ENCODE data around the gene FAAP20. TPM values are rescaled to one million over a fixed set of nuclear protein-coding genes. Genes with fewer than 3 reads are reported as not detected.

Gene FAAP20
- total and polyA plus RNA-seq, 9 of the 15 experiments (the other 6 are each of a cell fraction or from before 2014, with no cell fraction given) = 0.58 to 143 (median 9.9) TPM

DNA sequence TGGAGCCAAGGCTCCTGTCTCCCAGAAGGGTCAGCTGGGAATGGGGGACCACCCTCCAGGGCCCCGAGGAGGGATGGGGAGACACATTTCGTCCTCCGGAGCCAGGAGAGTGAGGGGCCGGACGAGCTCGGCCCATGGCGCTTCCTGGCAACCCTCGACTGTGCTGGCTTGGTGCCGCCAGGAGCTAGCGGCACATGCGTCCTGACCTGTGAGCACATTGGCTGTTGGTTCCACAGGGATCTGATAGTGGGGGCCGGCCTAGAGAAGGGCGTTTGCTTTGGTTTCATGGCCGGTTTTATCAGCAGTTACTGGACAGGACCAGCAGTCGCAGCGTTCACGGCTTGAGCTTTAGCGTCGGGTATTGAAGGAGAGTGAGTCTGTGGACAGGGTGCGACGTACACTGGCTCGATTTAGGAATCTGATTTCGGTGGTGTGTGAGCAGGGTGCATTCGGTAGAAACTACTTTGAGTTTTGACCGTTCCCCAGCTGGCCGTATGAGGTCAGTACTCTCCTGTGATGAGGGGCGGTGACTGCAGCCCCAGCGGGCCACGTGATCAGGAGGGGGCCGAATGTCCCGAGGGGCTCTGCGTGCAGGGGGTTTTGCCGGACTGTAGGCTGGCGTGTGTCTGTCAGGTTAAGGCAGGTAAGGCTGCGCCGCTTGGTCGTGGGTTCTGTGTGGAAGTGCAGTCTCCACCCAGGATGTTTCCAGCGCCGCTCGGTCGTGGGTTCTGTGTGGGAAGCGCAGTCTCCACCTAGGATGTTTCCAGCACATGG is 18.7 kb downstream of the FAAP20 start (continued):
- TF ChIP-seq, protein P1, sequence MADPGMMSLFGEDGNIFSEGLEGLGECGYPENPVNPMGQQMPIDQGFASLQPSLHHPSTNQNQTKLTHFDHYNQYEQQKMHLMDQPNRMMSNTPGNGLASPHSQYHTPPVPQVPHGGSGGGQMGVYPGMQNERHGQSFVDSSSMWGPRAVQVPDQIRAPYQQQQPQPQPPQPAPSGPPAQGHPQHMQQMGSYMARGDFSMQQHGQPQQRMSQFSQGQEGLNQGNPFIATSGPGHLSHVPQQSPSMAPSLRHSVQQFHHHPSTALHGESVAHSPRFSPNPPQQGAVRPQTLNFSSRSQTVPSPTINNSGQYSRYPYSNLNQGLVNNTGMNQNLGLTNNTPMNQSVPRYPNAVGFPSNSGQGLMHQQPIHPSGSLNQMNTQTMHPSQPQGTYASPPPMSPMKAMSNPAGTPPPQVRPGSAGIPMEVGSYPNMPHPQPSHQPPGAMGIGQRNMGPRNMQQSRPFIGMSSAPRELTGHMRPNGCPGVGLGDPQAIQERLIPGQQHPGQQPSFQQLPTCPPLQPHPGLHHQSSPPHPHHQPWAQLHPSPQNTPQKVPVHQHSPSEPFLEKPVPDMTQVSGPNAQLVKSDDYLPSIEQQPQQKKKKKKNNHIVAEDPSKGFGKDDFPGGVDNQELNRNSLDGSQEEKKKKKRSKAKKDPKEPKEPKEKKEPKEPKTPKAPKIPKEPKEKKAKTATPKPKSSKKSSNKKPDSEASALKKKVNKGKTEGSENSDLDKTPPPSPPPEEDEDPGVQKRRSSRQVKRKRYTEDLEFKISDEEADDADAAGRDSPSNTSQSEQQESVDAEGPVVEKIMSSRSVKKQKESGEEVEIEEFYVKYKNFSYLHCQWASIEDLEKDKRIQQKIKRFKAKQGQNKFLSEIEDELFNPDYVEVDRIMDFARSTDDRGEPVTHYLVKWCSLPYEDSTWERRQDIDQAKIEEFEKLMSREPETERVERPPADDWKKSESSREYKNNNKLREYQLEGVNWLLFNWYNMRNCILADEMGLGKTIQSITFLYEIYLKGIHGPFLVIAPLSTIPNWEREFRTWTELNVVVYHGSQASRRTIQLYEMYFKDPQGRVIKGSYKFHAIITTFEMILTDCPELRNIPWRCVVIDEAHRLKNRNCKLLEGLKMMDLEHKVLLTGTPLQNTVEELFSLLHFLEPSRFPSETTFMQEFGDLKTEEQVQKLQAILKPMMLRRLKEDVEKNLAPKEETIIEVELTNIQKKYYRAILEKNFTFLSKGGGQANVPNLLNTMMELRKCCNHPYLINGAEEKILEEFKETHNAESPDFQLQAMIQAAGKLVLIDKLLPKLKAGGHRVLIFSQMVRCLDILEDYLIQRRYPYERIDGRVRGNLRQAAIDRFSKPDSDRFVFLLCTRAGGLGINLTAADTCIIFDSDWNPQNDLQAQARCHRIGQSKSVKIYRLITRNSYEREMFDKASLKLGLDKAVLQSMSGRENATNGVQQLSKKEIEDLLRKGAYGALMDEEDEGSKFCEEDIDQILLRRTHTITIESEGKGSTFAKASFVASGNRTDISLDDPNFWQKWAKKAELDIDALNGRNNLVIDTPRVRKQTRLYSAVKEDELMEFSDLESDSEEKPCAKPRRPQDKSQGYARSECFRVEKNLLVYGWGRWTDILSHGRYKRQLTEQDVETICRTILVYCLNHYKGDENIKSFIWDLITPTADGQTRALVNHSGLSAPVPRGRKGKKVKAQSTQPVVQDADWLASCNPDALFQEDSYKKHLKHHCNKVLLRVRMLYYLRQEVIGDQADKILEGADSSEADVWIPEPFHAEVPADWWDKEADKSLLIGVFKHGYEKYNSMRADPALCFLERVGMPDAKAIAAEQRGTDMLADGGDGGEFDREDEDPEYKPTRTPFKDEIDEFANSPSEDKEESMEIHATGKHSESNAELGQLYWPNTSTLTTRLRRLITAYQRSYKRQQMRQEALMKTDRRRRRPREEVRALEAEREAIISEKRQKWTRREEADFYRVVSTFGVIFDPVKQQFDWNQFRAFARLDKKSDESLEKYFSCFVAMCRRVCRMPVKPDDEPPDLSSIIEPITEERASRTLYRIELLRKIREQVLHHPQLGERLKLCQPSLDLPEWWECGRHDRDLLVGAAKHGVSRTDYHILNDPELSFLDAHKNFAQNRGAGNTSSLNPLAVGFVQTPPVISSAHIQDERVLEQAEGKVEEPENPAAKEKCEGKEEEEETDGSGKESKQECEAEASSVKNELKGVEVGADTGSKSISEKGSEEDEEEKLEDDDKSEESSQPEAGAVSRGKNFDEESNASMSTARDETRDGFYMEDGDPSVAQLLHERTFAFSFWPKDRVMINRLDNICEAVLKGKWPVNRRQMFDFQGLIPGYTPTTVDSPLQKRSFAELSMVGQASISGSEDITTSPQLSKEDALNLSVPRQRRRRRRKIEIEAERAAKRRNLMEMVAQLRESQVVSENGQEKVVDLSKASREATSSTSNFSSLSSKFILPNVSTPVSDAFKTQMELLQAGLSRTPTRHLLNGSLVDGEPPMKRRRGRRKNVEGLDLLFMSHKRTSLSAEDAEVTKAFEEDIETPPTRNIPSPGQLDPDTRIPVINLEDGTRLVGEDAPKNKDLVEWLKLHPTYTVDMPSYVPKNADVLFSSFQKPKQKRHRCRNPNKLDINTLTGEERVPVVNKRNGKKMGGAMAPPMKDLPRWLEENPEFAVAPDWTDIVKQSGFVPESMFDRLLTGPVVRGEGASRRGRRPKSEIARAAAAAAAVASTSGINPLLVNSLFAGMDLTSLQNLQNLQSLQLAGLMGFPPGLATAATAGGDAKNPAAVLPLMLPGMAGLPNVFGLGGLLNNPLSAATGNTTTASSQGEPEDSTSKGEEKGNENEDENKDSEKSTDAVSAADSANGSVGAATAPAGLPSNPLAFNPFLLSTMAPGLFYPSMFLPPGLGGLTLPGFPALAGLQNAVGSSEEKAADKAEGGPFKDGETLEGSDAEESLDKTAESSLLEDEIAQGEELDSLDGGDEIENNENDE (IDR thresholded peaks at IDR 0.05; ENCODE audit: low read depth, low read length) = no peak
- TF ChIP-seq BRCA1 (IDR thresholded peaks at IDR 0.05) (no peak), BRCA1 (CRISPR knock-in tag; IDR thresholded peaks at IDR 0.05) (no peak), SMARCB1 (IDR thresholded peaks at IDR 0.05; ENCODE audit: insufficient read length, low read depth) (no peak), GTF2A2 (tag; IDR thresholded peaks at IDR 0.05) (no peak), CBX1 (IDR thresholded peaks at IDR 0.05; ENCODE audit: low read depth) (no peak; the same call in 1 of the 2 replicates)
- TF ChIP-seq, protein P2, sequence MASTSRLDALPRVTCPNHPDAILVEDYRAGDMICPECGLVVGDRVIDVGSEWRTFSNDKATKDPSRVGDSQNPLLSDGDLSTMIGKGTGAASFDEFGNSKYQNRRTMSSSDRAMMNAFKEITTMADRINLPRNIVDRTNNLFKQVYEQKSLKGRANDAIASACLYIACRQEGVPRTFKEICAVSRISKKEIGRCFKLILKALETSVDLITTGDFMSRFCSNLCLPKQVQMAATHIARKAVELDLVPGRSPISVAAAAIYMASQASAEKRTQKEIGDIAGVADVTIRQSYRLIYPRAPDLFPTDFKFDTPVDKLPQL (IDR thresholded peaks at IDR 0.05; ENCODE audit: extremely low read depth, insufficient read length) = no peak
- TF ChIP-seq, protein P3, sequence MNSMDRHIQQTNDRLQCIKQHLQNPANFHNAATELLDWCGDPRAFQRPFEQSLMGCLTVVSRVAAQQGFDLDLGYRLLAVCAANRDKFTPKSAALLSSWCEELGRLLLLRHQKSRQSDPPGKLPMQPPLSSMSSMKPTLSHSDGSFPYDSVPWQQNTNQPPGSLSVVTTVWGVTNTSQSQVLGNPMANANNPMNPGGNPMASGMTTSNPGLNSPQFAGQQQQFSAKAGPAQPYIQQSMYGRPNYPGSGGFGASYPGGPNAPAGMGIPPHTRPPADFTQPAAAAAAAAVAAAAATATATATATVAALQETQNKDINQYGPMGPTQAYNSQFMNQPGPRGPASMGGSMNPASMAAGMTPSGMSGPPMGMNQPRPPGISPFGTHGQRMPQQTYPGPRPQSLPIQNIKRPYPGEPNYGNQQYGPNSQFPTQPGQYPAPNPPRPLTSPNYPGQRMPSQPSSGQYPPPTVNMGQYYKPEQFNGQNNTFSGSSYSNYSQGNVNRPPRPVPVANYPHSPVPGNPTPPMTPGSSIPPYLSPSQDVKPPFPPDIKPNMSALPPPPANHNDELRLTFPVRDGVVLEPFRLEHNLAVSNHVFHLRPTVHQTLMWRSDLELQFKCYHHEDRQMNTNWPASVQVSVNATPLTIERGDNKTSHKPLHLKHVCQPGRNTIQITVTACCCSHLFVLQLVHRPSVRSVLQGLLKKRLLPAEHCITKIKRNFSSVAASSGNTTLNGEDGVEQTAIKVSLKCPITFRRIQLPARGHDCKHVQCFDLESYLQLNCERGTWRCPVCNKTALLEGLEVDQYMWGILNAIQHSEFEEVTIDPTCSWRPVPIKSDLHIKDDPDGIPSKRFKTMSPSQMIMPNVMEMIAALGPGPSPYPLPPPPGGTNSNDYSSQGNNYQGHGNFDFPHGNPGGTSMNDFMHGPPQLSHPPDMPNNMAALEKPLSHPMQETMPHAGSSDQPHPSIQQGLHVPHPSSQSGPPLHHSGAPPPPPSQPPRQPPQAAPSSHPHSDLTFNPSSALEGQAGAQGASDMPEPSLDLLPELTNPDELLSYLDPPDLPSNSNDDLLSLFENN (IDR thresholded peaks at IDR 0.05; ENCODE audit: low read depth in 2 of 2, low read length in 2 of 2) = no peak
- TF ChIP-seq, protein P4, sequence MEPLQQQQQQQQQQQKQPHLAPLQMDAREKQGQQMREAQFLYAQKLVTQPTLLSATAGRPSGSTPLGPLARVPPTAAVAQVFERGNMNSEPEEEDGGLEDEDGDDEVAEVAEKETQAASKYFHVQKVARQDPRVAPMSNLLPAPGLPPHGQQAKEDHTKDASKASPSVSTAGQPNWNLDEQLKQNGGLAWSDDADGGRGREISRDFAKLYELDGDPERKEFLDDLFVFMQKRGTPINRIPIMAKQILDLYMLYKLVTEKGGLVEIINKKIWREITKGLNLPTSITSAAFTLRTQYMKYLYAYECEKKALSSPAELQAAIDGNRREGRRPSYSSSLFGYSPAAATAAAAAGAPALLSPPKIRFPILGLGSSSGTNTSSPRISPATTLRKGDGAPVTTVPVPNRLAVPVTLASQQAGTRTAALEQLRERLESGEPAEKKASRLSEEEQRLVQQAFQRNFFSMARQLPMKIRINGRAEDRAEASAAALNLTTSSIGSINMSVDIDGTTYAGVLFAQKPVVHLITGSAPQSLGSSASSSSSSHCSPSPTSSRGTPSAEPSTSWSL (CRISPR knock-in tag; IDR thresholded peaks at IDR 0.05; ENCODE audit: borderline replicate concordance) = no peak
